Right renal cortex interstitium (tissue), 3 donors: ENCODE results near the gene EXOC3. TPM values are rescaled to one million over a fixed set of nuclear protein-coding genes. Genes with fewer than 3 reads are reported as not detected.
"Not testable (repeated sequence)": the region's sequence is repeated elsewhere in the genome, so short reads cannot be mapped to it uniquely, and the experiment has no call there.

Experiments
- DNase-seq, 3 donors: peaks; one replicate each; pipeline ENCODE4 v3.0.0-alpha.2; 2013; ENCODE audit warnings: low read depth in 3 of 3, low spot score in 2 of 3
- polyA plus RNA-seq, 3 donors: library from polyadenylated mRNA; unstranded; fragments of 120-200 nt; gene quantifications; one replicate each; pipeline ENCODE4 v1.2.1, GENCODE V29; 2013; ENCODE audit not compliant: insufficient read length in 3 of 3

EXOC3 gene
- polyA plus RNA-seq, 3 donors: 48.7 to 55.6 (median 52.6) TPM

DNA sequence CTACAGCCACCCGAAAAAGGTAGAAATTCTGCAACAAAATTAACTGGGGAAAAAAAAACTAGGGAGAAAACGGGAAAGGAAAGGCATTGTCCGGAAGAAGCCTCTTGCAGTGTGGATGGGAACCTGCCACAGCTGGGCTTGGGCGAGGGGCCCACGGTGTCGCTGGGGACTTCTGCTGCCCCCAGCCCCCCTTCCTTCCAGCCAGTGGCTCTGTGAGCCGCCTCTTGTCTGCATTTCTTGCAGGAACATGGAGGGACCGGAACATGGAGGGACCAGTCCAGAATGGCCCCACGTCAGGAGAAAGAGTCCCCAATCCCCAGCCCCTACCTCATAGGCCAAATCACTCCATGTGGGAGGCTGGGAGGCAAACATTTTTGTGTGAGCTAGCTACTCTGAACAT lies 36.9 kb upstream of the EXOC3 start:
- DNase-seq: no peak

DNA sequence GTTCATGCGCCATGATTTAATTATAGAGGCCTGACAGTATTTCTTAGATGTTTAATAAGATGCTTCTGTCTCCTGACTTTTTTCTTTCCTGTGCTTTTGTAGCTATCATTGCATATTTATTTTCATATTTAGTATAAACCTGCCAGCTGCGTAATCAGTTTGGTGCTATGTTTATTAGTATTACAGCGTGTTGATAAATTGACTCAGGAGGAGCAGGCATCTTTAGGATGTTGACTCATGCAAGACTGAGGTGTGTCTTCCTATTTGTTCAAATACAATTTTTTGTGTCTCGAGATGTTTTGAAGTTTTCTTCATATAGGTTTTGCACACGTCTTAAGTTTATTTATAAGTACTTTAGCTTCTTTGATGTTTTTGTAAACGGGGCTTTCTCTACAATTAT lies 35.9 kb upstream of the EXOC3 start:
- no peak for DNase-seq

DNA sequence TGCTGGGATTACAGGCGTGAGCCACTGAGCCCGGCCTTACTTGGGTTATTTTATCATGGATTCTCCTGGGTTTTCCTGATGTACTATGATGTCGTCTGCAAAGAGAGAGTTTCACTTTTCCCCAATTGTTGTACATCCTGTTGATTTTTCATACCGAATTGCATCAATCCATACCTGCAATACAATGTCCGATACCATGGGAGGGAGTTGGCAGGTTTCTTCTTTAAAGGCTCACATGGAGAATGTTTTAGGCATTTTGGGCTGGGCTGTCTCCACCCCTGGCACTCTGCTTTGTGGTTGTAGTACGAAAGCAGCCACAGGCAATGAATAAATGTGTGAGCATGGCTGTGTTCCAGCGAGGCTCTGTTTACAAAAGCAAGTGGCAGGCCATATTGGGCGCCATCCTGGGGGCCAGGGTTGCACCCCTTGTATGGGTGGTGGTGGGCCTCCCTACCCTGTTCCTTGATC lies 35.1 kb upstream of the EXOC3 start:
- DNase-seq: no peak

DNA sequence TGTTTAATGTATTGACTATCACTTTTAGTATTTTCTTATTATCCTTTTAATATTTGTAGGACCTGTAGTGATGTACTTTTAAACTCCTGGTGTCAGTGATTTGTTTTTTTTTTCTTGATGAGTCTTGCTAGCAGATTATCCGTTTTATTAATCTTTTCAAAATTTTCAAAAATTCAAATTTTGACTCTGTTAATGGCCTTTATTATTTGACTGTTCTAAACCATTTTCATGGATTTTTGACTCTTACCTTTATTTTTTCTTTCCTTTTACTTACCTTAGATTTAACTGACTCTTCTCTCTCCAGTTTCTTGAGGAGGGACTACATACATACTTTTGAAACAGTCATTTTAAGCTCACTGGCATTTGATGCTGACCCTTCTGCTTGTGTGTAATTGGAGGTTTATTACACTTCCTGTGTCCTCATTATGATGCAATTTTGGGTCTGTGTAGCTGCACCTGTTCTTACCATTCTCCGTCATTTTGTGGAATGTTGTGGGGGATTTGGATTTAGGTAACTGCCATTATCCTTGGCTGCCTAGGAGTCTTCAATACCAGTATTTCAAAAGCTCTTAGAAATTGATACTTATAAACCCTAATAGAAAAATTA lies 32.0 kb upstream of the EXOC3 start:
- no peak for DNase-seq

DNA sequence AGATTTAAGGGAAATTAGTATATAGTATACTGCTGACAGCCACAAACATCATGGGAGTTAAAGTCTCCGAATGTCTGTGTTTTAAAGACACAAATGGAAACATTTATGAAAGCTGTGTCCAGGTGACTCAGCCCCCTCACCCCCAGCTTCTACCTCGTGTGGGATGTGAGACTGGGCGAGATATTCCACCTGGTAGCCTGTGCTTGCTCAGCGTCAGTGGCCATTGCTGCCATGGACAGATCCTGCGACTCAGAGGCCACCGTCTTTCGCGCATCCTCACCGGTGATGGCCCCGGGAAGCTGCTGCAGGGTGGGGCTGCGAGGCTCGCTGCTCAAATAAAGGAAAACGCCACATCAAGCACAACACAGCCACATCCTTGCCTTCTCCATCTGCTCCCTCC lies 31.2 kb upstream of the EXOC3 start:
- DNase-seq: no peak

DNA sequence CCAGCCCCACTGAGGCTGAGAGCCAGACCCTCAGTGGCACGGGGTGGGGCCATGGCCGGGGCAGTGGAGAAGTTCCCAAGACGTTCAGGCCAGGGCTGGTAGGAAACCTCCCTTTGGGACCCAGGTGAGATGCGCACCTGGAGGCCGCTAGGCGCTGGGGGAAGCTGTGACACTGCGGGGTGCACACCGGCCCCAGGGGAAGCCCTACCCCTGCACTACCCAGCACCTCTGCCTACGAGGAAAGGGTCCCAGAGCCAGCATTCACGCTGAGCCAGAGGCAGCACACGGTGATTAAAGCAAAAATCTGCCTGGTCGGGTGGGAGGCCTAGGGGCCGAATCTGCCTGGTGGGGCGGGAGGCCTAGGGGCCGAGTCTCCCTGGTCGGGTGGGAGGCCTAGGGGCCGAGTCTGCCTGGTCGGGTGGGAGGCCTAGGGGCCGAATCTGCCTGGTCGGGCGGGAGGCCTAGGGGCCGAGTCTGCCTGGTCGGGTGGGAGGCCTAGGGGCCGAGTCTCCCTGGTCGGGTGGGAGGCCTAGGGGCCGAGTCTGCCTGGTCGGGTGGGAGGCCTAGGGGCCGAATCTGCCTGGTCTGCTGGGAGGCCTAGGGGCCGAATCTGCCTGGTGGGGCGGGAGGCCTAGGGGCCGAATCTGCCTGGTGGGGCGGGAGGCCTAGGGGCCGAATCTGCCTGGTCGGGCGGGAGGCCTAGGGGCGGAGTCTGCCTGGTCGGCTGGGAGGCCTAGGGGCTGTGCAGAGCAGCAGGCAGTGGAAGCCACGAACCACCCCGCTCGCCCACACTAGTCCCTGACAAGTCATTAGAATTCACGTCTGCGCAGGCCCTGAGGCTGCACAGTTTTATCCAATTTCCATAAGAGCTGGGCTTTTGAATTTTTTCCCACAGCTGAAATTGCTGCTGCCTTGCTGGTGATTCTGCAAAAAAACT lies 27.7 kb upstream of the EXOC3 start:
- DNase-seq: not testable (repeated sequence)

DNA sequence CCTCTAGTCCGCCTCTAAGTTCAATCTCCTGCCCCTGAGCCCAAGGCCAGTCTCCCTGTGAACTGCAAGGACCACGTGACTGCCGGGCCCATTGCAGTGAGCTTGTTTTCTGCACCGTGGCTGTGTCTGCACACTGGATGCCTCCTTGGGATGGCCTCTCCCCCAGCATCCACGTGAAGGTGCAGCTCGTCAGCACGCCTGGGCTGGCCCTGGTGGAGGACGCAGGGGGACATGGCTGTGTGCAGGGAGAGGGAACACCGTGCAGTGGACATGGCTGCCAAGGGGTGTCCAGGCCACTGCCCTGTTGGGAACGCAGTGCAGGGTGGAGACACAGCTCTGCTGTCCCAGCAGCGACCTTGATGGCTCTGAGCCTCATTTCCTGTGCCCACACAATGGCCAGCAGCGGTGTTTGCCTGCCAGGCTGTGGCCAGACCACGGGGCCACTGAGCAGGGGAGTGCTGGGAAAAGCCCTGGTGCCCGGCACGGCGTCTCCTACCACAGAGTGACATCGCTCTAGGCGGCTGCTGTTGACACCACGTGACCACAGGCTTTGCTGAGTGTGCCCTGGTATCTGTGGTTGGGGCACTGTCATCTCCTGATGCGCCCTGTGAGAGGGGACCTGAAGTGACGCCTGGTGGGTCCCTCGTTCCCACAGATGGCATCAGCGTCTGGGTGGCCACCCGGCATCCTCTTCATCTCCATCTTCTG lies 26.9 kb upstream of the EXOC3 start:
- DNase-seq: no peak

DNA sequence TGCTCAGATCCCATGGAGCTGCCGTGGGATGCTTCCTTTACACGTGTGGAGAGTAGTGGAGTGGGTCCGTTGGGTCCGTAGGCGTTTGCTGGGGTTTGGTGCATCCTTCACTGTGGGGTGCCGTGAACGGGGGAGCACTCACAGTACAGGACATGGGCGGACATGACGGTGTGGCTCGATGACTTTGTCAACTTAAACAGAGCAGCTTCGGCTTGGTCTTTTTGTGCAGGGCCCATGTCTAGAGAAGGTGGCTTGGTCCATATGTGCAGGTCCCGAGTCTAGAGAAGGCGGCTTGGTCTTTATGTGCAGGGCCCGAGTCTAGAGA lies 26.4 kb upstream of the EXOC3 start:
- DNase-seq: no peak

DNA sequence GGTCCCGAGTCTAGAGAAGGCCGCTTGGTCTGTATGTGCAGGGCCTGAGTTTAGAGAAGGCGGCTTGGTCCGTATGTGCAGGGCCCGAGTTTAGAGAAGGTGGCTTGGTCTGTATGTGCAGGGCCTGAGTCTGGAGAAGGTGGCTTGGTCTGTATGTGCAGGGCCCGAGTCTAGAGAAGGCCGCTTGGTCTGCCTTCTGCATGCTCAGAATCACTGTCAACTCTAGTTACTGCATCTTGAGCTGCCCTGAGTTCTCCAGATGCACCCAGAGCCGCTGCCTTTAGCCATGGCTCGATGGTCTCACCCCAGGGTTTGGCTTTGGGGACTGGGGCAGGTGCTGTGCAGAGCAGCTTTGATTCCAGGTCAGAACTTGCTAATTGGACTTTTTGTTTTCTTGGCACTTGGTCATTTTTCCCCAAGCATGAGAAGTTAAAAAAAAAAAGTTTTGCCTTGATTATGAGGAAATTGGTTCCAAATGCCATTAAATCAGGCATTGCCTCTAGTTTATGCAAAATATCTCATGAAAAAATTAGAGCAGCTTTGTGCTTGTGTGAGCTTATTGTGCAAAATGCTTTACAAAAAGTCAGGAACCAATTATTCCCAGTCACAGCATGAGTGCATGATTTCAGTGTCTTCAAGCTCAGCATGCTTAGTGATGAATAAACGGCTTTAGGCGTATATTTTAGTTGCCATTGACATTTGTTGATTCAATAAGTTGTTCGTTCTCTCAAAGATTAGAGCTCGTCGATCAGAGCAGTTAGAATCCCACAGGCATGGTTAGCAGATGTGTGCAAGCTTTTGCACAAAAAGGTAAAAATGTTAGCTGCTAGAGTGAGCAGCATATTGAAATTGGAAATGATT lies 25.4 kb upstream of the EXOC3 start:
- no peak for DNase-seq

DNA sequence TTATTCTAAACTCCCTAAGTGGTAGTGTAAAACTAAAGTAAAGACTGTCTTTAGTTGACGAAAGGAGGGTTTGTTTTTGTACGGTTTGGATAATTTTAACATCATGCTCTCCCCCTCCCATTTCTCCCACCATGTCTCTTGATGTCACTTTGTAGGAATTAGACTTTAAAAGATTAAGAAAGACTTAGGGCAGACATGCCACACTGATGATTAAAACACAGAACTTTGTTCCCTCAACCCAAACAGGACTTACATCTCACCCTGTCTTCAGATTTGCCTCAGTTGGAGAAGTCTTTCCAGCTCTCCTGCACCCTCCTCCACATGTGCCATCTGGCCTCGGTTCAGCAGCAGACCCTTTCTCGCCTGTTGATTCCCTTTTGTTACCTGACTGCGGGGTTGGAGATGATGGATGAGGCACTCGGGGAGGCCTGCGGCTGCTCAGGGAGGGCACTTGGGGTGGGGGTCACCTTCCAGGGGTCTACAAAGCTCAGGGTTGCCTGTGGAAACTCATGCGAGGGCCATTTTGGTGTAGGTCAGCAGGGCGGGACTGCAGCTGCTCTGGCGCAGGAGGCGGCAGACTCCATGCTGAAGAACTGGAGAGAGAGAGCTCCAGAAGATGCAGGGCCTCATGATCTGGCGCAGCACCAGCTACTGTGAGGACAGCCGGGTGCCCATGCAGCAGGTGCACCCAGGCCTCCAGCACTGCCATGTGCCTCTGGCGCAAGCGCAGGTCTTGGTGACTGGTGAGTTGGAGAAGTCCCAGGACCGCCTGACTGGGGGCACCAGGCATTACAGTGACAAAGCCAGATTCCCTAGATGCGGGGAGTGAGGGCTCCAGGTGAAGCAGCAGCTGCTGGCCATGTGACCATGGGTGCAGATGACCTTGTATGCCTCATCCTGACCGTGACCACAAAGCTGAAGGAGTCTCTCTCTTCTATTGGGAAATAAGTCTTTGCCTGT lies 24.5 kb upstream of the EXOC3 start:
- no peak for DNase-seq

DNA sequence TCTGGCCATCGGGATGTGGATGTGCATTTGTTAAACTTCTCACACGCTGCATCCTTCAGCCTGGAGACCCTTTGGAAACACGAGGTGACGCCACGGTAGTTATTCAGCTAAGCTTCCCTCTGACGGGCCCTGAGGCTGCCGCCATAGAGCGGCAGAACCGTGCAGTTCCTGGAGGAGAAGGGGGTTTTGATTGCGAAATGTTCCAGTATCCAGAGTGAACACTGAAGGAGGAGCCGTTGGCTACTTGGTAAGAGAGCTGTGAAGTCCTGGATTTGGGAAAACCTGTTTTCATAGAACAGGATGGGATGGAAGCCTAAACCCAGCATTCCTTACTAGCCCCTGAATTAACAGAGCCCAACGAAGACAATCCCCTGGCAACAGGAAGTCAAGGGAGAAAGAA lies 23.0 kb upstream of the EXOC3 start:
- no peak for DNase-seq

DNA sequence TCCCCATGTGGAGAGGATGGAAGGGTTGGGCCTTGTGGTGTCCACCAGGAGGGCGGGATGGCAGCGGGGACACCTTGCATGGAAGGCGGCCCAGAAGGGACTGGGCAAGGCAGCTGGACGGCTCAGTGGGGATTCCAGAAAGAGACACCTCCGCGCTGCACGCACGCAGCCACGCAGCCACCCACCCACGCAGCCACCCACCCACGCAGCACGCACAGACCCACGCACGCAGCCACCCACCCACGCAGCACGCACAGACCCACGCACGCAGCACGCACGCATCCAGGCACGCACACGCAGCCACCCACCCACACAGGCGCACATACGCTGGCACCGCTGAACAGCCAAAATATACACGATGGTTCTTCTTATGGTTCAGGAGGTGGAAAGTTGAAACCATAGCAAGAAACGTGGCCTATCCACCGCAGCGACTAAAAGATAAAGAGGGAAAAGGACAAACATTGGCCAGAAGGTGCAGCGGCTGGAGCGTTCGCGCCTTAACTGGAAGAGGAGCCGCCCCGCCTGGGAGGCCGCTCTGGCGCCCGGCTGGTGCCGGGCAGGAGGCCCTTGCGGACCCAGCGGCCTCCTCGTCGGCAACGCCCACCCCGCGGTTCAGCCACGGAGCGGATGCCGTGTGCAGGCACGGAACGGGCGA lies 22.2 kb upstream of the EXOC3 start:
- no peak for DNase-seq

DNA sequence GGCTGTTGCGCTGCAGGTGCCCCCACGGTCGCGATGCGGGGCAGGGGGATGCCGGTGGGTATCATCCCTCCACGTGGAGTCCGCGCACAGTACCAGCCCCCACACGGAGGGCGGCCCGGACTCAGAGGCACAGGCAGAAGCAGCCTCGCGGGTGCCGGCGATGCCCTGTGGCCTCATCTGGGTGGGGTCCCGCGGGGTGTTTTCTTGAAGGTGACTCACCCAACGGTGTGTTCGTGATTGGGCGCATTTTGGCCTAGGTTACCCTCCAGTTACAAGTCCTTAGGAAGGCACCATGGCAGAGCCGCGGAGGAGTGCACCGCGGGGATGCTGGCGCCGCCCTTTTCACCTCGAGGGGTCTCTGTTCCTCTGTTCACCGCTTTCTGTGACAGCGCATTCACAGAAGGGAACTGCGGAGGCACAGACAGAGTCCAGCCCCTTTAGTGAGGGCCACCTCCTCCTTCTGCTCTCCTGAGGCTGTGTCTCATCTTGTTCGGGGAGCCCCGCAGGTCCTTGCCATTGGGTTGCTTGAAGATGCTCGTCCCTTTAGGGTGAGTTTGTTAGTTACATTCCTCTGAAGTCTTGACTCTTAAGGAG lies 21.6 kb upstream of the EXOC3 start:
- no peak for DNase-seq

DNA sequence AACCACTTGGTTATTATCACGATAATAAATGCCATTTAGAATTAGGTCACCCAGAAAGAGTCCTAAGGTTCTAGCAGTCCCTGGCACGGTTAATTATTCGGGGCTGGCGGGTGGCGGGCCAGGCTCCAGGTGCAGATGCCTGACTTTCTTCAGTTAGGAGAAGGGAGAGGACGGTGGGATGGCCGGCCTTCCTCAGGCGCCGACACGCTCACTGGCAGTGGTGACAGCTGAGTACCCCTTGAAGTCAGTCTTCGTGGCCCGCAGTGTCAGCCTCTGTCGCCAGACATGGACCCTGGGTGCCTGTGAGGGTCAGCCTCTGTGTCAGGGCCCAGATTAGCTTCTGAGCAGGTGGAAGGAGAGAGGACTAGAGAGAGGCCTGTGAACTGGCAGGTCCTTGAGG lies 21.1 kb upstream of the EXOC3 start:
- no peak for DNase-seq

DNA sequence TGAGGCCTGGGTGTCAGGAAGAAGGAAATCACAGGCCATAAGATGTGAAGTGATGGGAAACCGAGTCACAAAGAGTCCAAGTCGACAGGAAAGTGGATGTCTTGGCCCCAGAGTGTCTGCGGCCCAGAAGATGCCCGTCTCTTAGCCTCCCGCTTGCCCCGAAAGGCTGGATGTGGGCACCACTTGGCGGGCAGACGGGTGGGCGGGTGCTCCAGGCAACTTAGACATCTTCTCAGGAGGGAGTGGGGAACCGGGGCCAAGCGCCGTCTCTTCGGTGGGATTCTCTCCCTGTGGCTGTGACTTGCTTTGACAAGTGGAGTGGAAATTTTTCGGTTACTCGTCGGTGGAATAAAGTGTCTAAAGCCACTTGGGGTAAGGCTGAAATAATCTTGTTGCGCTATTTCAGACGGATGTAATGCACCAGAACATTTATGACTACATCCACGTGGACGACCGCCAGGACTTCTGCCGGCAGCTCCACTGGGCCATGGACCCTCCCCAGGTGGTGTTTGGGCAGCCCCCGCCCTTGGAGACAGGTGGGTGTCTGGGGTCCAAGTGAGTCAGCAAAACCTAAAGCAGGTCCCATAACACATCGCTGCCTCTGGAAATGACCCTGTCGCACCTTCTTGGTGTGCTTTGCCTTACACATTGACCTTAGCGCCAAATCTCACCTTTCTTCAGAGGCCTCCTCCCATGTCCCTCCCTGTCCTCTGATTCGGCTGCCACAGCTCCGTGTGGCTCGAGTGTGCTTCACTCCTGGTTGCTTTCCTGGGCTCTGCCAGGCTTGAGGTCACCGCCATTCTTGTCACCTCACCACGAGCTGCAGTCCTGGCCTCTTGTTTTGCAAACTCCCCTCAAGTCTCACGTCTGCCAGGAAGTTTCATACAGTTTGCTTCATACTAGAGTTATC lies 20.4 kb upstream of the EXOC3 start:
- DNase-seq: no peak

DNA sequence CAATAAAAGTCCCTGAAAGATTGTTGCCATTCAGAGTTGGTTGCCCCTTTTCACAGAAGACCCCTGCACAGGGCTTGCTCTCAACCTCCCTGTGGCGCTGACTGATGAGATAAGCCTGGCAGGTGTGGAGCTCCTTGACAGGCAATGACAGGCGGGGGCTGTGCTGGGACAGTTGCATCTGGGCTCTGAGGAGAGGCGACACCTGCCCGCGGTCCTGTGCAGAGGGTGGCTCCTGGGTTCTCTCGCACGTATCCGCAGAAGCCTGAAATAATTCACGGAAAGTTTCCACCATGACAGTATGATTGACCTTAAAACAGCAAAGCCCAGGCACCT lies 19.8 kb upstream of the EXOC3 start:
- DNase-seq: no peak

DNA sequence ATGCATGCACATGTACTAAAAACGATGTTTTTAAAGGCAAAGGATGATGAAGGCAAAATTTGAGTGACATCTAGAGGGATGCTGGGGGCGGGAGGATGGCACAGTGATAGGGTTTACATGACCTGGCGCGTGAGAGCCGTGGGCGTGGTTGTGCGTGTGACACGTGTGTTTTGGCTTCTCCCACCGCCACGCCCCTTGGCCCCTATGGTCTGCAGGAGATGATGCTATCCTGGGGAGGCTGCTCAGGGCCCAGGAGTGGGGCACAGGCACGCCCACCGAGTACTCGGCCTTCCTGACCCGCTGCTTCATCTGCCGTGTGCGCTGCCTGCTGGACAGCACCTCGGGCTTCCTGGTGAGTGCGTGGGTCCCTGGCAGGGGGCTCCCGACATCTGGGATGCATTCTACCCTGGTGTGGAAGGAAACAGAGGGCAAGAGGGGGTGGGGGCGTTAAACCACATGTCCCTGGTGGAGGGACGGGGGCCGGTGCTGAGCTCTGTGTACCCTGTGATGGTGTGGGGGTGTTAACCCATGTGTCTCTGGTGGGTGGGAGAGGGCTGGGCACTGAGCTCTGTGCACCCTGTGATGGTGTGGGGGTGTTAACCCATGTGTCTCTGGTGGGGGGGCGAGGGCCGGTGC lies 19.2 kb upstream of the EXOC3 start:
- no peak for DNase-seq
